K562 (cell line): ENCODE measurements around the gene PFDN2. TPM values are rescaled to one million over a fixed set of nuclear protein-coding genes. Genes with fewer than 3 reads are reported as not detected.

ENCODE experiments used
- ASH1L ChIP-seq: fragments of 450-650 bp; IDR thresholded peaks from 2 replicates; pipeline ENCODE4 v1.6.1; 2018; ENCODE audit warnings: borderline replicate concordance, mild to moderate bottlenecking, low read depth; ENCODE audit not compliant: partially characterized antibody
- BACH1 ChIP-seq: fragments of 200-800 bp; sonication (Bioruptor generic); IDR thresholded peaks from 2 replicates; pipeline ENCODE4 v1.6.1; 2016; ENCODE audit warnings: missing genetic modification characterization, missing compliant biosample characterization
- BMI1 ChIP-seq: fragments of 150-350 bp; IDR thresholded peaks from 2 replicates; pipeline ENCODE4 v1.6.1; 2014; ENCODE audit warnings: low read length
- CCAR2 ChIP-seq: fragments of 200-400 bp; formaldehyde crosslinking; IDR thresholded peaks from 2 replicates; pipeline ENCODE4 v1.6.1; 2017; ENCODE audit warnings: mild to moderate bottlenecking, low read depth, low read length
- GABPB2 ChIP-seq: fragments of 250-450 bp; sonication (Bioruptor Pico); conservative IDR thresholded peaks from 2 replicates; pipeline ENCODE4 v1.5.1; 2021; ENCODE audit warnings: mild to moderate bottlenecking
- GTF2E2 ChIP-seq: fragments of 200-800 bp; sonication (Bioruptor generic); IDR thresholded peaks from 2 replicates; pipeline ENCODE4 v1.6.1; 2016; ENCODE audit warnings: missing genetic modification characterization, missing compliant biosample characterization
- HLTF ChIP-seq: fragments of 450-650 bp; IDR thresholded peaks from 2 replicates; pipeline ENCODE4 v1.6.1; 2016
- HMG20A ChIP-seq: fragments of 450-650 bp; formaldehyde crosslinking; conservative IDR thresholded peaks from 2 replicates; pipeline ENCODE4 v1.4.0; 2020; ENCODE audit warnings: mild to moderate bottlenecking, mixed read lengths
- LCOR ChIP-seq: sonication (generic); formaldehyde crosslinking; IDR thresholded peaks from 2 replicates; pipeline ENCODE4 v1.8.0; 2022; ENCODE audit warnings: mild to moderate bottlenecking, missing genetic modification reagents
- MCM3 ChIP-seq: fragments of 450-650 bp; IDR thresholded peaks from 2 replicates; pipeline ENCODE4 v1.6.1; 2016
- NFRKB ChIP-seq: fragments of 450-650 bp; IDR thresholded peaks from 2 replicates; pipeline ENCODE4 v1.6.1; 2016; ENCODE audit warnings: low read depth
- NRF1 ChIP-seq, 2 experiments: fragments of 450-650 bp; IDR thresholded peaks in 1 of 2; conservative IDR thresholded peaks in 1 of 2; 2 replicates each; pipeline ENCODE4 v1.6.1; 2014; ENCODE audit warnings: mild to moderate bottlenecking in 2 of 2
- POLR2H ChIP-seq: IDR thresholded peaks from 2 replicates; pipeline ENCODE4 v1.6.1; 2016; ENCODE audit warnings: missing genetic modification characterization, low read depth, mild to moderate bottlenecking, control low read depth, missing compliant biosample characterization, moderate library complexity
- PRPF4 ChIP-seq: fragments of 200-400 bp; formaldehyde crosslinking; IDR thresholded peaks from one replicate; pipeline ENCODE4 v1.6.1; 2017; ENCODE audit warnings: low read length, low read depth, mild to moderate bottlenecking; ENCODE audit not compliant: insufficient read depth, poor library complexity, severe bottlenecking
- RB1 ChIP-seq: fragments of 450-650 bp; IDR thresholded peaks from 2 replicates; pipeline ENCODE4 v1.6.1; 2017; ENCODE audit warnings: low read depth, mild to moderate bottlenecking
- RBM14 ChIP-seq: fragments of 200-400 bp; formaldehyde crosslinking; IDR thresholded peaks from 2 replicates; pipeline ENCODE4 v1.6.1; 2018; ENCODE audit warnings: low read depth, mild to moderate bottlenecking, low read length, moderate library complexity, borderline replicate concordance; ENCODE audit not compliant: insufficient read depth
- RFX1 ChIP-seq: fragments of 450-650 bp; IDR thresholded peaks from 2 replicates; pipeline ENCODE4 v1.6.1; 2016; ENCODE audit warnings: mild to moderate bottlenecking, moderate library complexity
- SIN3A ChIP-seq, 2 experiments: fragments of 150-350 bp in 1 of 2; IDR thresholded peaks; 2 replicates each; pipeline ENCODE4 v1.6.1; 2011 to 2016; ENCODE audit warnings: borderline replicate concordance in 2 of 2, low read depth in 2 of 2, low read length in 2 of 2, mild to moderate bottlenecking in 2 of 2, moderate library complexity in 2 of 2; ENCODE audit not compliant: control insufficient read depth in 1 of 2
- TAF9B ChIP-seq: fragments of 450-650 bp; IDR thresholded peaks from 2 replicates; pipeline ENCODE4 v1.6.1; 2018; ENCODE audit warnings: mild to moderate bottlenecking; ENCODE audit not compliant: partially characterized antibody
- YY1 ChIP-seq, 3 experiments: IDR thresholded peaks; 2 replicates each; pipeline ENCODE4 v1.6.1; 2011; ENCODE audit warnings: low read length in 2 of 3, mild to moderate bottlenecking in 2 of 3, moderate library complexity in 2 of 3, borderline replicate concordance in 1 of 3, control low read depth in 1 of 3, low read depth in 1 of 3; ENCODE audit not compliant: insufficient read depth in 3 of 3, insufficient replicate concordance in 2 of 3, control insufficient read depth in 1 of 3, insufficient read length in 1 of 3; ENCODE audit errors: extremely low read depth in 1 of 3
- ZNF551 ChIP-seq: fragments of 250-450 bp; sonication (Bioruptor Pico); IDR thresholded peaks from 2 replicates; pipeline ENCODE4 v1.5.0; 2021; ENCODE audit warnings: mild to moderate bottlenecking, moderate library complexity
- ZNF583 ChIP-seq: fragments of 250-450 bp; sonication (Bioruptor Pico); IDR thresholded peaks from 2 replicates; pipeline ENCODE4 v1.4.0; 2020
- ZNF644 ChIP-seq: fragments of 200-800 bp; sonication (Bioruptor generic); IDR thresholded peaks from 2 replicates; pipeline ENCODE4 v1.6.1; 2016; ENCODE audit warnings: low read depth, missing genetic modification characterization, missing compliant biosample characterization
- ZSCAN29 ChIP-seq: fragments of 450-650 bp; IDR thresholded peaks from 2 replicates; pipeline ENCODE4 v1.6.1; 2017
- polyA plus RNA-seq, 8 experiments: library from polyadenylated mRNA; depleted of rRNA in 4 of 8; stranded (reverse) in 5 of 8; unstranded in 3 of 8; fragments of >200 nt; fragmentation: Nextera tagmentation in 2 of 8; fragmentation: Illumina TruSeq in 1 of 8; extraction: Ambion mirVana in 2 of 8; extraction: Trizol in 1 of 8; gene quantifications; 2 replicates each; pipeline versions ENCODE4 v1.2.1 to v1.2.3, GENCODE V29; 2011 to 2014; ENCODE audit warnings: inconsistent platforms in 1 of 8, missing spikeins in 1 of 8
- total RNA-seq, 7 experiments: library from RNA; depleted of rRNA in 6 of 7; stranded (reverse); fragments of >200 nt in 6 of 7; fragmentation: Illumina TruSeq in 2 of 7; extraction: Trizol in 2 of 7; gene quantifications; 2 replicates each; pipeline versions ENCODE4 v1.2.1 to v1.2.3, GENCODE V29; 2011 to 2021; ENCODE audit warnings: low replicate concordance in 1 of 7
- TF ChIP-seq, protein P1 (sequence below): fragments of 250-450 bp; sonication (Bioruptor Pico); IDR thresholded peaks from 2 replicates; pipeline ENCODE4 v1.5.0; 2021
- TF ChIP-seq, protein P2 (sequence below), 3 experiments: fragments of 200-800 bp in 1 of 3; sonication (Bioruptor generic) in 1 of 3; sonication (generic) in 1 of 3; formaldehyde crosslinking in 1 of 3; IDR thresholded peaks; 2 replicates each; pipeline versions ENCODE4 v1.6.1 to v1.8.0; 2016 to 2022; ENCODE audit warnings: mild to moderate bottlenecking in 2 of 3, missing compliant biosample characterization in 2 of 3, missing genetic modification characterization in 2 of 3, missing genetic modification reagents in 1 of 3

The PFDN2 gene
- total and polyA plus RNA-seq, 9 of the 15 experiments (the other 6 are each of a cell fraction or from before 2014, with no cell fraction given), result 50.2 to 361 (median 144) TPM

GRCh38 chr1:161159087-161159912 is 41.5 kb upstream of the PFDN2 start, which contains the start of gene USP21 (continued):
- peak; percentile 29; the same call in 1 of the 2 replicates for TF ChIP-seq GTF2E2 (tag)
- TF ChIP-seq ZNF551 (CRISPR knock-in tag), result no peak
- peak; percentile 98 for TF ChIP-seq TAF9B
- no peak for TF ChIP-seq MCM3
- TF ChIP-seq ZNF583 (CRISPR knock-in tag), result no peak
- TF ChIP-seq PRPF4, result no peak
- no peak for TF ChIP-seq BACH1
- no peak for TF ChIP-seq BMI1
- TF ChIP-seq, protein P1, sequence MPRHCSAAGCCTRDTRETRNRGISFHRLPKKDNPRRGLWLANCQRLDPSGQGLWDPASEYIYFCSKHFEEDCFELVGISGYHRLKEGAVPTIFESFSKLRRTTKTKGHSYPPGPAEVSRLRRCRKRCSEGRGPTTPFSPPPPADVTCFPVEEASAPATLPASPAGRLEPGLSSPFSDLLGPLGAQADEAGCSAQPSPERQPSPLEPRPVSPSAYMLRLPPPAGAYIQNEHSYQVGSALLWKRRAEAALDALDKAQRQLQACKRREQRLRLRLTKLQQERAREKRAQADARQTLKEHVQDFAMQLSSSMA (CRISPR knock-in tag), result no peak
- TF ChIP-seq CCAR2, result no peak
- TF ChIP-seq RB1, result peak; percentile 75; the same call in 1 of the 2 replicates
- TF ChIP-seq YY1 (IDR thresholded peaks at IDR 0.05; ENCODE audit: borderline replicate concordance in 1 of 3, control insufficient read depth in 1 of 3, extremely low read depth in 1 of 3, insufficient read depth in 3 of 3, insufficient read length in 1 of 3, insufficient replicate concordance in 2 of 3, low read depth in 1 of 3, low read length in 2 of 3), result peak; percentile 94 to 98 (median 98)
- no peak for TF ChIP-seq RBM14
- no peak for TF ChIP-seq HMG20A (CRISPR knock-in tag)
- TF ChIP-seq POLR2H (tag), result peak; percentile 34; the same call in 1 of the 2 replicates
- TF ChIP-seq RFX1, result peak; percentile 88
- TF ChIP-seq, protein P2, sequence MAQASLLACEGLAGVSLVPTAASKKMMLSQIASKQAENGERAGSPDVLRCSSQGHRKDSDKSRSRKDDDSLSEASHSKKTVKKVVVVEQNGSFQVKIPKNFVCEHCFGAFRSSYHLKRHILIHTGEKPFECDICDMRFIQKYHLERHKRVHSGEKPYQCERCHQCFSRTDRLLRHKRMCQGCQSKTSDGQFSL (CRISPR knock-in tag; IDR thresholded peaks at IDR 0.05), result peak; percentile 98
- TF ChIP-seq, protein P2 (tag; IDR thresholded peaks at IDR 0.05), result peak in 1 of 2 experiments; percentile 96; a peak in 2 of 4 replicates
- TF ChIP-seq ZSCAN29, result no peak
- TF ChIP-seq HLTF, result 0 out of 2 replicates have a peak, but pooled peaks have one; percentile 15
- TF ChIP-seq SIN3A (IDR thresholded peaks at IDR 0.05; ENCODE audit: borderline replicate concordance in 2 of 2, control insufficient read depth in 1 of 2, low read depth in 2 of 2, low read length in 2 of 2), result peak in 1 of 2 experiments; percentile 51; a peak in 2 of 4 replicates
- peak; percentile 98 for TF ChIP-seq NRF1 (conservative IDR thresholded peaks at IDR 0.05 in 1 of 2, IDR thresholded peaks at IDR 0.05 in 1 of 2)
- peak; percentile 94 for TF ChIP-seq NFRKB
- no peak for TF ChIP-seq GABPB2 (CRISPR knock-in tag)
- TF ChIP-seq ASH1L, result no peak
- 0 out of 2 replicates have a peak, but pooled peaks have one; percentile 49 for TF ChIP-seq ZNF644 (tag)
- 0 out of 2 replicates have a peak, but pooled peaks have one; percentile 42 for TF ChIP-seq LCOR
